Smooth muscle cell (in vitro differentiated cells): ENCODE data around the gene NEURL1B. TPM values are rescaled to one million over a fixed set of nuclear protein-coding genes. Genes with fewer than 3 reads are reported as not detected.

Source experiments
- DNase-seq: peaks from one replicate; lab custom pipeline; 2025; ENCODE audit not compliant: unreplicated experiment; lab: John Stamatoyannopoulos, UW
- H2AFZ ChIP-seq: fragments of 200-600 bp; sonication (generic); 2 replicates; pipeline ENCODE4 v1.6.0; 2016; ENCODE audit warnings: antibody characterized with exemption, low read depth, mild to moderate bottlenecking
- H3F3A ChIP-seq: fragments of 200-600 bp; sonication (generic); 2 replicates; pipeline ENCODE4 v1.6.0; 2017; ENCODE audit warnings: antibody characterized with exemption, low read depth
- H3K27ac ChIP-seq: fragments of 200-600 bp; sonication (generic); 2 replicates; pipeline ENCODE4 v1.5.1; 2016; ENCODE audit warnings: low read depth, mild to moderate bottlenecking
- H3K27me3 ChIP-seq: fragments of 200-600 bp; sonication (generic); 2 replicates; pipeline ENCODE4 v1.6.1; 2016; ENCODE audit warnings: low read depth, mild to moderate bottlenecking
- H3K36me3 ChIP-seq: fragments of 200-600 bp; sonication (generic); 2 replicates; pipeline ENCODE4 v1.5.1; 2016; ENCODE audit warnings: low read depth
- H3K4me1 ChIP-seq: fragments of 200-600 bp; sonication (generic); 2 replicates; pipeline ENCODE4 v1.5.1; 2016; ENCODE audit warnings: low read depth
- H3K4me2 ChIP-seq: fragments of 200-600 bp; sonication (generic); 2 replicates; pipeline ENCODE4 v1.6.0; 2016; ENCODE audit warnings: mild to moderate bottlenecking
- H3K4me3 ChIP-seq: fragments of 200-600 bp; sonication (generic); 2 replicates; pipeline ENCODE4 v1.5.1; 2016; ENCODE audit warnings: mild to moderate bottlenecking
- H3K79me2 ChIP-seq: fragments of 200-600 bp; sonication (generic); 2 replicates; pipeline ENCODE4 v1.6.0; 2016; ENCODE audit warnings: low read depth, mild to moderate bottlenecking
- H3K9ac ChIP-seq: fragments of 200-600 bp; sonication (generic); 2 replicates; pipeline ENCODE4 v1.6.0; 2016; ENCODE audit warnings: low read depth
- H3K9me3 ChIP-seq: fragments of 200-600 bp; sonication (generic); replicated peaks from 2 replicates; pipeline ENCODE4 v1.5.1; 2016; ENCODE audit warnings: low read depth
- H4K20me1 ChIP-seq: fragments of 200-600 bp; sonication (generic); 2 replicates; pipeline ENCODE4 v1.6.0; 2016; ENCODE audit warnings: low read depth
- CTCF ChIP-seq: fragments of 200-600 bp; sonication (generic); IDR thresholded peaks from 2 replicates; pipeline ENCODE4 v1.5.1; 2017; ENCODE audit warnings: borderline replicate concordance, mild to moderate bottlenecking, antibody characterized with exemption; ENCODE audit not compliant: insufficient read depth, poor library complexity, severe bottlenecking
- WGBS: methylation state at CpG from one replicate; pipeline ENCODE4 v1.1.7; 2016; ENCODE audit warnings: low lambda C conversion rate; 5-methylcytosine and 5-hydroxymethylcytosine counted together
- polyA plus RNA-seq: library from polyadenylated mRNA; unstranded; fragments of >200 nt; fragmentation: Nextera tagmentation; extraction: Ambion mirVana; gene quantifications from 2 replicates; pipeline ENCODE4 v1.2.1, GENCODE V29; 2016
- total RNA-seq: library from RNA; depleted of rRNA; stranded (reverse); fragments of >200 nt; gene quantifications from 2 replicates; pipeline ENCODE4 v1.2.3, GENCODE V29; 2014

NEURL1B gene
- total and polyA plus RNA-seq, 2 experiments from 2014 or later: 3.7 to 10.0 TPM

GRCh38 chr5:172633403-172633970 lies 7.6 kb upstream of the NEURL1B start:
- H3K9ac ChIP-seq: no peak overlapping the region
- H2AFZ ChIP-seq: no peak overlapping the region
- H3K9me3 ChIP-seq: no peaks in the 10 kb centered on the region
- H3K36me3 ChIP-seq: no peaks in the 10 kb centered on the region
- no peak for TF ChIP-seq CTCF
- no peaks in the 10 kb centered on the region for H4K20me1 ChIP-seq
- no peaks in the 10 kb centered on the region for H3K27me3 ChIP-seq
- no peaks in the 10 kb centered on the region for H3K4me1 ChIP-seq
- H3F3A ChIP-seq: no peaks in the 10 kb centered on the region
- DNase-seq: no peak
- 92% methylated on average over 3 of the region's 3 CpGs for WGBS
- no peaks in the 10 kb centered on the region for H3K79me2 ChIP-seq
- H3K4me2 ChIP-seq: no peak overlapping the region
- H3K27ac ChIP-seq: no peak overlapping the region
- no peak overlapping the region for H3K4me3 ChIP-seq

GRCh38 chr5:172634106-172634899 lies 6.8 kb upstream of the NEURL1B start:
- H3K79me2 ChIP-seq: no peaks in the 10 kb centered on the region
- 92% methylated on average over 4 of the region's 4 CpGs for WGBS
- no peaks in the 10 kb centered on the region for H4K20me1 ChIP-seq
- H3K4me2 ChIP-seq: no peak overlapping the region
- no peak overlapping the region for H3K27ac ChIP-seq
- H3K27me3 ChIP-seq: no peaks in the 10 kb centered on the region
- H3K9ac ChIP-seq: no peak overlapping the region
- DNase-seq: no peak
- H2AFZ ChIP-seq: no peak overlapping the region
- H3K9me3 ChIP-seq: no peaks in the 10 kb centered on the region
- H3K36me3 ChIP-seq: no peaks in the 10 kb centered on the region
- no peak overlapping the region for H3K4me3 ChIP-seq
- no peak for TF ChIP-seq CTCF
- no peaks in the 10 kb centered on the region for H3K4me1 ChIP-seq
- H3F3A ChIP-seq: no peaks in the 10 kb centered on the region

GRCh38 chr5:172635038-172635437 lies 6.0 kb upstream of the NEURL1B start:
- Histone ChIP-seq H3K9me3 (no peaks in the 10 kb centered on the region), H3K4me3 (no peak overlapping the region), H2AFZ (no peak overlapping the region), H3F3A (no peaks in the 10 kb centered on the region), H4K20me1 (no peaks in the 10 kb centered on the region), H3K4me1 (no peaks in the 10 kb centered on the region), H3K27ac (no peak overlapping the region), H3K36me3 (no peaks in the 10 kb centered on the region), H3K9ac (no peak overlapping the region), H3K4me2 (no peak overlapping the region), H3K79me2 (peaks cover 3% of the 10 kb centered on the region), H3K27me3 (no peaks in the 10 kb centered on the region)
- DNase-seq: no peak
- TF ChIP-seq CTCF: no peak
- 95% methylated on average over 12 of the region's 12 CpGs for WGBS
